ENCODE measurements around the gene DDN.

The DDN gene

GRCh38 chr12:48956279-48957140 is 42.7 kb downstream of the DDN start:
- no peak for TF ChIP-seq CTCF (IDR thresholded peaks at IDR 0.05; ENCODE audit: low read length, missing control alignments)
- peak overlapping the region; percentile 97 for H3K4me3 ChIP-seq (replicated peaks; ENCODE audit: low read depth, low read length)
- DNase-seq (ENCODE audit: low read depth), result peak; percentile 98

- DNase-seq (ENCODE audit: low read depth), result no peak
Measured at GRCh38 chr12:48954841-48955501, 44.2 kb downstream of the DDN start.

GRCh38 chr12:48954061-48954460 is 45.1 kb downstream of the DDN start:
- TF ChIP-seq CTCF (IDR thresholded peaks at IDR 0.05; ENCODE audit: low read length, missing control alignments), result no peak
- no peak for DNase-seq (ENCODE audit: low read depth)
- H3K4me3 ChIP-seq (replicated peaks; ENCODE audit: low read depth, low read length), result no peak overlapping the region

More at GRCh38 chr12:48954841-48955501, 44.2 kb downstream of the DDN start:
- TF ChIP-seq CTCF (IDR thresholded peaks at IDR 0.05; ENCODE audit: low read length, missing control alignments), result no peak
- no peak overlapping the region for H3K4me3 ChIP-seq (replicated peaks; ENCODE audit: low read depth, low read length)

GRCh38 chr12:48952691-48953090 is 46.5 kb downstream of the DDN start:
- TF ChIP-seq CTCF (IDR thresholded peaks at IDR 0.05; ENCODE audit: low read length, missing control alignments), result no peak
- H3K4me3 ChIP-seq (replicated peaks; ENCODE audit: low read depth, low read length), result no peak overlapping the region
- no peak for DNase-seq (ENCODE audit: low read depth)

GRCh38 chr12:48947727-48948126 is 51.4 kb downstream of the DDN start:
- no peak overlapping the region for H3K4me3 ChIP-seq (replicated peaks; ENCODE audit: low read depth, low read length)
- DNase-seq (ENCODE audit: low read depth), result no peak
- no peak for TF ChIP-seq CTCF (IDR thresholded peaks at IDR 0.05; ENCODE audit: low read length, missing control alignments)

DNA sequence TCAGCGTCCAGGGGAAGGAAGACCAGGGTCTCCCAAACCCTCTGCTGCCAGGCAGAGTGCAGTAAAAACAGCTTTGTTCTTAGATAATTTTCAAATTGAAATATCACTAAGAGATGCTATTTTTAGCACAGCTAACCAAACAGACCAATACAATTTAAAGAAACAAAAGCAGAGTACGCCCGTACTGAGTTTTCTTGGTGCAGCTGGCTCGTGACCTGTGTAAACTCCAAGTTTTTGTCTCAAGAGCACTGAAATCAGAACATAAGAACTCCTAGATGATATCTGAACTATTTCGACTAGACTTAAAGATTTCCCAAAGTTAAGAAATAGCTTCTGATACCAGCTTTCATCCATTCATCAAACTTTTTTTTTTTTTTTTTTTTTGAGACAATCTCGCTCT is 52.2 kb downstream of the DDN start:
- TF ChIP-seq CTCF (IDR thresholded peaks at IDR 0.05; ENCODE audit: low read length, missing control alignments), result no peak
- DNase-seq (ENCODE audit: low read depth), result no peak
- no peak overlapping the region for H3K4me3 ChIP-seq (replicated peaks; ENCODE audit: low read depth, low read length)

Data from fibroblast of pulmonary artery (primary cell).